GM21619 (cell line): ENCODE results near the gene DMWD.

Source experiments
- ATAC-seq: cut with Tn5 transposase; IDR thresholded peaks from one replicate; pipeline ENCODE4 v1.9.1; 2021; ENCODE audit not compliant: unreplicated experiment

Gene DMWD

GRCh38 chr19:45792470-45793177, at the start of gene DMWD:
TSS of gene DMWD (minus strand) at chr19:45792845. CDS start at chr19:45792756, 89 bp downstream.
- peak; percentile 81 for ATAC-seq

- ATAC-seq: no peak
Observed at GRCh38 chr19:45842198-45842597, 49.6 kb upstream of the DMWD start.

GRCh38 chr19:45834970-45835369, 42.3 kb upstream of the DMWD start:
- no peak for ATAC-seq

GRCh38 chr19:45828945-45829344, 36.3 kb upstream of the DMWD start:
- no peak for ATAC-seq

GRCh38 chr19:45828523-45828922, 35.9 kb upstream of the DMWD start:
- ATAC-seq: no peak

- no peak for ATAC-seq
Observed at GRCh38 chr19:45827459-45828093, 34.9 kb upstream of the DMWD start.

- ATAC-seq: no peak
Observed at GRCh38 chr19:45826934-45827333, 34.3 kb upstream of the DMWD start.

- ATAC-seq: no peak
Observed at GRCh38 chr19:45825917-45826893, 33.6 kb upstream of the DMWD start.

- no peak for ATAC-seq
Observed at GRCh38 chr19:45825263-45825605, 32.6 kb upstream of the DMWD start.

GRCh38 chr19:45824531-45825262, 32.1 kb upstream of the DMWD start:
- ATAC-seq: no peak

- ATAC-seq: no peak
Observed at GRCh38 chr19:45824041-45824471, 31.4 kb upstream of the DMWD start.

GRCh38 chr19:45823182-45823581, 30.5 kb upstream of the DMWD start:
- no peak for ATAC-seq

- ATAC-seq: no peak
Observed at GRCh38 chr19:45822716-45823115, 30.1 kb upstream of the DMWD start.

GRCh38 chr19:45821570-45821969, 28.9 kb upstream of the DMWD start:
- no peak for ATAC-seq

GRCh38 chr19:45821103-45821521, 28.5 kb upstream of the DMWD start:
- no peak for ATAC-seq

- no peak for ATAC-seq
Observed at GRCh38 chr19:45820413-45821102, 27.9 kb upstream of the DMWD start.

- no peak for ATAC-seq
Observed at GRCh38 chr19:45819769-45820168, 27.1 kb upstream of the DMWD start.

GRCh38 chr19:45817725-45818301, 25.2 kb upstream of the DMWD start:
- ATAC-seq: no peak

- peak; percentile 72 for ATAC-seq
Observed at GRCh38 chr19:45817010-45817724, 24.5 kb upstream of the DMWD start.
